Raji (cell line): ENCODE data around the gene ADAM17.

Experiments used
- POLR2A ChIP-seq: IDR thresholded peaks from 2 replicates; pipeline ENCODE4 v1.6.1; 2011; ENCODE audit warnings: low read depth, low read length, control low read depth; ENCODE audit not compliant: insufficient read depth

ADAM17 gene

GRCh38 chr2:9466147-9466683 is 89.4 kb downstream of the ADAM17 start:
- TF ChIP-seq POLR2A, result no peak

GRCh38 chr2:9465170-9465569 is 90.5 kb downstream of the ADAM17 start:
- TF ChIP-seq POLR2A, result no peak

- no peak for TF ChIP-seq POLR2A
These were observed 92.0 kb downstream of the ADAM17 start for GRCh38 chr2:9463698-9464034.

- no peak for TF ChIP-seq POLR2A
These were observed 92.5 kb downstream of the ADAM17 start for GRCh38 chr2:9462886-9463697.

- TF ChIP-seq POLR2A, result no peak
These were observed 93.3 kb downstream of the ADAM17 start for GRCh38 chr2:9462313-9462712.

GRCh38 chr2:9461079-9461478 is 94.6 kb downstream of the ADAM17 start:
- TF ChIP-seq POLR2A, result no peak

- TF ChIP-seq POLR2A, result no peak
These were observed 95.1 kb downstream of the ADAM17 start for GRCh38 chr2:9460441-9461017.

GRCh38 chr2:9451231-9451630 is 104.4 kb downstream of the ADAM17 start:
- no peak for TF ChIP-seq POLR2A

GRCh38 chr2:9445089-9445488 is 110.5 kb downstream of the ADAM17 start:
- no peak for TF ChIP-seq POLR2A

GRCh38 chr2:9443526-9443925 is 112.1 kb downstream of the ADAM17 start:
- no peak for TF ChIP-seq POLR2A

GRCh38 chr2:9441556-9441955 is 114.1 kb downstream of the ADAM17 start:
- TF ChIP-seq POLR2A, result no peak

GRCh38 chr2:9440058-9440727 is 115.4 kb downstream of the ADAM17 start:
- TF ChIP-seq POLR2A, result no peak

- TF ChIP-seq POLR2A, result no peak
These were observed 116.1 kb downstream of the ADAM17 start for GRCh38 chr2:9439536-9439935.
